HG03439 (cell line): ENCODE results near the gene CASK.
"Not testable (repeated sequence)": the region's sequence is repeated elsewhere in the genome, so short reads cannot be mapped to it uniquely, and the experiment has no call there.

Experiments used
- ATAC-seq: cut with Tn5 transposase; IDR thresholded peaks from one replicate; pipeline ENCODE4 v1.9.1; 2021; ENCODE audit warnings: mild to moderate bottlenecking, moderate library complexity; ENCODE audit not compliant: unreplicated experiment

CASK gene

GRCh38 chrX:41661366-41662095, 261.8 kb downstream of the CASK start:
- ATAC-seq, result no peak

- no peak for ATAC-seq
Observed at GRCh38 chrX:41655631-41656030, 267.7 kb downstream of the CASK start.

- no peak for ATAC-seq
Observed at GRCh38 chrX:41655101-41655500, 268.3 kb downstream of the CASK start.

GRCh38 chrX:41653125-41653524, 270.2 kb downstream of the CASK start:
- no peak for ATAC-seq

- ATAC-seq, result not testable (repeated sequence)
Observed at GRCh38 chrX:41646201-41646600, 277.2 kb downstream of the CASK start.

- ATAC-seq, result no peak
Observed at GRCh38 chrX:41634284-41634683, 289.1 kb downstream of the CASK start.

GRCh38 chrX:41630091-41630490, 293.3 kb downstream of the CASK start:
- no peak for ATAC-seq

GRCh38 chrX:41629539-41629938, 293.8 kb downstream of the CASK start:
- no peak for ATAC-seq

GRCh38 chrX:41621222-41621723, 302.1 kb downstream of the CASK start:
- ATAC-seq, result no peak

GRCh38 chrX:41619221-41619620, 304.1 kb downstream of the CASK start:
- ATAC-seq, result no peak

- ATAC-seq, result no peak
Observed at GRCh38 chrX:41616935-41617334, 306.4 kb downstream of the CASK start.

GRCh38 chrX:41616255-41616654, 307.1 kb downstream of the CASK start:
- ATAC-seq, result no peak

- no peak for ATAC-seq
Observed at GRCh38 chrX:41608244-41608643, 315.1 kb downstream of the CASK start.

- no peak for ATAC-seq
Observed at GRCh38 chrX:41607264-41607832, 316.0 kb downstream of the CASK start.

GRCh38 chrX:41606057-41606456, 317.3 kb downstream of the CASK start:
- ATAC-seq, result not testable (repeated sequence)

GRCh38 chrX:41604766-41605543, 318.4 kb downstream of the CASK start:
- ATAC-seq, result no peak

GRCh38 chrX:41604177-41604576, 319.2 kb downstream of the CASK start:
- ATAC-seq, result no peak

- no peak for ATAC-seq
Observed at GRCh38 chrX:41603596-41603995, 319.8 kb downstream of the CASK start.

GRCh38 chrX:41602816-41603345, 320.5 kb downstream of the CASK start:
- ATAC-seq, result no peak

- no peak for ATAC-seq
Observed at GRCh38 chrX:41600291-41600690, 323.1 kb downstream of the CASK start.

- ATAC-seq, result no peak
Observed at GRCh38 chrX:41599507-41599906, 323.8 kb downstream of the CASK start.
